Stimulated activated CD8-positive, alpha-beta memory T cell treated with anti-CD3 and anti-CD28 coated beads, Interleukin-15, amount 100 ng/mL, for 48 hours (primary cell): ENCODE results near the gene NAT8L.
"Not testable (repeated sequence)": the region's sequence is repeated elsewhere in the genome, so short reads cannot be mapped to it uniquely, and the experiment has no call there.

Experiments used
- DNase-seq, 2 donors: peaks; one replicate each; pipeline ENCODE4 v3.0.0-alpha.2; 2020; ENCODE audit warnings: low read depth in 2 of 2

NAT8L gene, protein sequence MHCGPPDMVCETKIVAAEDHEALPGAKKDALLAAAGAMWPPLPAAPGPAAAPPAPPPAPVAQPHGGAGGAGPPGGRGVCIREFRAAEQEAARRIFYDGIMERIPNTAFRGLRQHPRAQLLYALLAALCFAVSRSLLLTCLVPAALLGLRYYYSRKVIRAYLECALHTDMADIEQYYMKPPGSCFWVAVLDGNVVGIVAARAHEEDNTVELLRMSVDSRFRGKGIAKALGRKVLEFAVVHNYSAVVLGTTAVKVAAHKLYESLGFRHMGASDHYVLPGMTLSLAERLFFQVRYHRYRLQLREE

DNA sequence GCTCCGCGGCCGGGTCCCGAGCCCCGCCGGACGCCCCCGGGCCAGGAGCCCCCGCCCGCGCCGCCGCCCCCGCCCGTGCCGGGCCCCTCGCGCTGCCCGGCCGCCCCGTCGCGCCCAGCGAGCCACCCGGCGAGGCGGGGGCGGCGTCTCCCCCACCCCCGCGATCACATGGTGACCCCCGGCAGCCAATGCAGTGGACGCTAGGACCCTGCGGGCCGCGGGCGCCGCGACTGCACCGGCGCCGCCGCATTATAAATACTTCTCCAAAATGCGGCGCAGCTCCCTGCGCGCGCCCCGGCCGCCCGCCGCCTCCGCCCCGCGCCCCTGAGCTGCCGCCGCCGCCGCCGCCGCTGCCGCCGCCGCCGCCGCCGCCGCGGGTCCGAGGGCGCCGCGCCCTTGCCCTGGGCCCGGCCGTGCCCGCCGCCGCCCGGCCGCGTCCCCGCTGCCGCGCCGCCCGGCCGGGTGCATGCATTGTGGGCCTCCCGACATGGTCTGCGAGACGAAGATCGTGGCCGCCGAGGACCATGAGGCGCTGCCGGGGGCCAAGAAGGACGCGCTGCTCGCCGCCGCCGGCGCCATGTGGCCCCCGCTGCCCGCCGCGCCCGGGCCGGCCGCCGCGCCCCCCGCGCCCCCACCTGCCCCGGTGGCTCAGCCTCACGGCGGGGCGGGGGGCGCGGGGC, at the start of gene NAT8L:
Gene NAT8L (plus strand): TSS at position 282 of the 680 bp plus-strand sequence. CDS start 185 bp downstream, at position 467.
- no peak for DNase-seq

DNA sequence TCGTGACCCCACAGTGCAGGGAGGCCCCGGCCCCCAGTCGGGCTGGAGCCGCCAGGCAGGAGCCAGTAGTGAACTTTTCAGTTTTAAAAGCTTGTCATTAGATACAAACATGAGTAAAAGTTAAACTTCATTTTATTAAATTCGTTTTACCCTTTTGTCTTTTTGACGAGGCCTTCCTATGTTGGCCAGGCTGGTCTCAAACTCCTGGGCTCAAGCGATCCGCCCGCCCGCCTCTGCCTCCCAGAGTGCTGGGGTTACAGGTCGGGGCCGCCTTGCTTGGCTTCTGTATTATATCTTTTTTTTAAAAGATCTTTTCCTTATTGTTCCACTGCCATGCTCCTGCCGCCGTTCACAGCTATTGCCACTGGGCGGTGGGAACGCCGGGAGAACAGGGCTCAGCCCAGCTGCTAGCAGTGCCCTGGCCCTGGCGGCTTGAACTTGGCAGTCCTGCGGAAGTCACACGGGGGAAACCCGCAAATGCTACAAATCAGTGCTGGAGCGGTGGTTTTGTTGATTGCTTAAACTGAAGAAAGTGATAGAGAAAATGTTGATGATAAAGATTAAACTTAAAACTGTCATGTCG, 49.4 kb upstream of the NAT8L start:
- DNase-seq = peak; percentile 16 to 23

DNA sequence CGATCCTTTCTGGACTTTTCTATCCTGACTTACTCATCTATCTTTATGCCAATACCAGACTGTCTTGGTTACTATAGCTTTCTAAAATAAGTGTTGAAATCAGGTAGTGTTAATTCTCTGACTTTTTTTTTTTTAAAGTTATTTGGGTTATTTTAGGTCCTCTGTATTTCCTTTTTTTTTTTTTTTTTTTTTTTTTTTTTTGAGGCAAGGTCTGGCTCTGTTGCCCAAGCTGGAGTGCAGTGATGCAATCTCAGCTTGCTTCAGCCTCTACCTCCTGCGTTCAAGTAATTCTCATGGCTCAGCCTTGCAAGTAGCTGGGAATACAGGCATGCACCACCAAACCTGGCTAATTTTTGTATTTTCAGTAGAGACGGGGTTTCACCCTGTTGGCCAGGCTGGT, 47.5 kb upstream of the NAT8L start:
- DNase-seq = no peak

DNA sequence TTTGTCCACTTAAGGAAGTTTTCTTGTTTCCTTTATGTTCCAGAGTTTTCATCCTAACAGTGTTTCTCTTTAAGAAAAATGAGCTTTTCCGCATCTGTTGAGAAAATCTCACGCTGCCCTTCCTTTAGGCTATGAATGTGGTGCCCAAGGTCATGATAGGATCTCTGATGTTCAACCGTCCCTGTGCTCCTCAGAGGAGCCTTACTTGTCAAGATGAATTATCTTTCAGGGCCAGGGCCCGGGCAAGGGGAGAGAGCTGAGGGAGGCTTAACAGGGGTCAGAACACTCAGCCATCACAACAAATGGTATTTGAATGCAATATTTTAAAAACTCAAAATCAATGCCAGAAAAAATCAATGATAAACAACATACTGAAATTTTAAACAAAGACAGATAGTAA, 44.1 kb upstream of the NAT8L start:
- no peak for DNase-seq

DNA sequence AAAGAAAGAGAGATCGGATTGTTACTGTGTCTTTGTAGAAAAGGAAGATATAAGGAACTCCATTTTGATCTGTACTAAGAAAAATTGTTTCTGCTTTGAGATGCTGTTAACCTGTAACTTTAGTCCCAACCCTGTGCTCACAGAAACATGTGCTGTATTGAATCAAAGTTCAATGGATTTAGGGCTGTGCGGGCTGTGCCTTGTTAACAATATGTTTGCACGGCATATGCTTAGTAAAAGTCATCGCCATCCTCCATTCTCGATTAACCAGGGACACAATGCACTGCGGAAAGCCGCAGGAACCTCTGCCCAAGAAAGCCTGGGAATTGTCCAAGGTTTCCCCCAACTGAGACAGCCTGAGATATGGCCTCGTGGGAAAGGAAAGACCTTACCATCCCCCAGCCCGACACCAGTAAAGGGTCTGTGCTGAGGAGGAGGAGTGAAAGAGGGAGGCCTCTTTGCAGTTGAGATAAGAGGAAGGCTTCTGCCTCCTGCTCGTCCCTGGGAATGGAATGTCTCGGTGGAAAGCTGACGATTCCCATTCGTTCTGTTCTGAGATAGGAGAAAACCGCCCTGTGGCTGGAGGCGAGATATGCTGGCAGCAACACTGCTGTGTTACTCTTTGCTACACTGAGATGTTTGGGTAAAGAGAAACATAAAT, 37.6 kb upstream of the NAT8L start:
- DNase-seq = not testable (repeated sequence)

DNA sequence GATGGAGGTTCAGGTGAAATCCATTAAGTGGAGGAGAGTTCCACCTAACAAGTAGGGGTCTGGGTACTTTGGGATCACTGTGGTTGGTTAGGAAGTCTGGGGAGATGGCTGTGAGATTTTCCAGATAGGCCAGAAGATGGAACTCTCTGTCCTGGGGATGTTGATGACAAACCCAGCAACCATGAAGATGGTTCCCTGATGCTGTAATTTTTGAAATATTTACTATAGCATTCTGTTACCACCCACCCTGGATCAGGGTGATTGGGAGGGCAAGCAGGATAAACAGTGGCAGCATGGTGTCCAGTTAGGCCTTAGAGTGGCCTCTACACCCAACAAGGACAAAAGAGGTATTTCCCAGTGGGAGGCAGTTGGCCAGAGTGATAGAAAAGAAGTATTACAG, 34.4 kb upstream of the NAT8L start:
- no peak for DNase-seq

DNA sequence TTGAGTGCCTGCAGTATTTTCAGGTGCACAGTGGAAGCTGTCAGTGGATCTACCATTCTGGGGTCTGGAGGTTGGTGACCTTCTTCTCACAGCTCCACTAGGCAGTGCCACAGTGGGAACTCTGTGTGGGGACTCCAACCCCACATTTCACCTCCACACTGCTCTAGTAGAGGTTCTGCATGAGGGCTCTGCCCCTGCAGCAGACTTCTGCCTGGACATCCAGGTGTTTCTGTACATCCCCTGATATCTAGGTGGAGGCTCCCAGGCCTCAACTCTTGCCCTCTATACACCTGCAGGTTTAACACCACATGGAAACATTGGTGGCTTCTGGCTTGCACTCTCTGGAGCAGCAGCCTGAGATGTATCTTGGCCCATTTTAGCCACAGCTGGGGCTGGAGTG, 33.3 kb upstream of the NAT8L start:
- DNase-seq = no peak

DNA sequence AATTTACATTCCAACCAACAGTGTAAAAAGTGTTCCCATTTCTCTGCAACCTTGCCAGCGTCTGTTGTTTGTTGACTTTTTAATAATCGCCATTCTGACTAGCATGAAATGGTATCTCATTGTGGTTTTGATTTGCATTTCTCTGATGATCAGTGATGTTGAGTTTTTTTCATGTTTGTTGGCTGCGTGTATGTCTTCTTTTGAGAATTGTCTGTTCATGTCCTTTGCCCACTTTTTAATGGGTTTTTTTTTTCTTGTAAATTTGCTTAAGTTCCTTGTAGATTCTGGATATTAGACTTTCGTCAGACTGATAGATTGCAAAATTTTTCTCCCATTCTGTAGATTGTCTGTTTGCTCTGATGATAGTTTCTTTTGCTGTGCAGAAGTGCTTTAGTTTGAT, 32.0 kb upstream of the NAT8L start:
- not testable (repeated sequence) for DNase-seq

DNA sequence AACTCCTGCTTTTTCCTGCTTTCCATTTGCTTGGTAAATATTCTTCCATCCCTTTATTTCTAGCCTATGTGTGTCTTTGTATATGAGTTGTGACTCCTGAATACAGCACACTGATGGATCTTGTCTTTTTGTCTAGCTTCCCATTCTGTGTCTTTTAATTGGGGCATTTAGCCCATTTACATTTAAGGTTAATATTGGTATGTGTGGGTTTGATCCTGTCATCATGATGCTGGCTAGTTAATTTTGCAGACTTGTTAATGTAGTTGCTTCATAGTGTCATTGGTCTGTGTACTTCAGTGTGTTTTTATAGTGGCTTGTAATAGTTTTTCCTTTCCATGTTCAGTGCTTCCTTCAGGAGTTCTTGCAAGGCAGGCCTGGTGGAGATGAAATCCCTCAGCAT, 28.0 kb upstream of the NAT8L start:
- not testable (repeated sequence) for DNase-seq

DNA sequence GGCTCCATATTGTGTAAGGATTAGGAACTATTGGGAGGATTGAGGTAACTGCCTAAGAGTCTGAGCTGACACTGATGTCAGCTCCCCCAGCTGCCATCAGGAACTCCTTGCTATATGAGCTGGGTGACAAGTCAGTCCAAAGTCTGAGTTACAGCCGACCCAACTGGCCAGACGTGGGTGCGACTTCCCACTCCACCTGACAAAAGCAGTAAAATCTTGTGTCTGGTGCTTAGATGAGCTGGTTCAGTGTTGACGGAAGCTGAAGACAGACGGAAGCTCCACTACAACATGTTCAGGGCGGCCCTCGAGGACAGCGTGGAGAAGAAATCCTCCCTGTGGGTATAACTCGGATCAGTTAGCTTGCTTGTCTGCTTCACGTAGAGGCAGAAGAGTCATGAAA, 22.8 kb upstream of the NAT8L start:
- DNase-seq = no peak

DNA sequence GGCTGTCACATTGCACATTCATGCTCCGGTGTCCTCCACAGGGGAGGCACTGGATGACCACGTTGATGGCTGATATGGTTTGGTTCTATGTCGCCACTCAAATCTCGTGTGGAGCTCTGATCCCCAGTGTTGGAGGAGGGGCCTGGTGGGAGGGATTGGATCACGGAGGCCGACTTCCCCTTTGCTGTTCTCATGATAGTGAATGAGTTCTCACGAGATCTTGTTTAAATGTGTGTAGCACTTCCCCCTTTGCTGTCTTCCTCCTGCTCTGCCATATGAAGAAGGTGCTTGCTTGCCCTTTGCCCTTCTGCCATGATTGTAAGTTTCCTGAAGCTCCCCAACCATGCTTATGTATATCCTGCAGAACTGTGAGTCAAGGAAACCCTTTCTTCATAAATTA, 22.3 kb upstream of the NAT8L start:
- no peak for DNase-seq

DNA sequence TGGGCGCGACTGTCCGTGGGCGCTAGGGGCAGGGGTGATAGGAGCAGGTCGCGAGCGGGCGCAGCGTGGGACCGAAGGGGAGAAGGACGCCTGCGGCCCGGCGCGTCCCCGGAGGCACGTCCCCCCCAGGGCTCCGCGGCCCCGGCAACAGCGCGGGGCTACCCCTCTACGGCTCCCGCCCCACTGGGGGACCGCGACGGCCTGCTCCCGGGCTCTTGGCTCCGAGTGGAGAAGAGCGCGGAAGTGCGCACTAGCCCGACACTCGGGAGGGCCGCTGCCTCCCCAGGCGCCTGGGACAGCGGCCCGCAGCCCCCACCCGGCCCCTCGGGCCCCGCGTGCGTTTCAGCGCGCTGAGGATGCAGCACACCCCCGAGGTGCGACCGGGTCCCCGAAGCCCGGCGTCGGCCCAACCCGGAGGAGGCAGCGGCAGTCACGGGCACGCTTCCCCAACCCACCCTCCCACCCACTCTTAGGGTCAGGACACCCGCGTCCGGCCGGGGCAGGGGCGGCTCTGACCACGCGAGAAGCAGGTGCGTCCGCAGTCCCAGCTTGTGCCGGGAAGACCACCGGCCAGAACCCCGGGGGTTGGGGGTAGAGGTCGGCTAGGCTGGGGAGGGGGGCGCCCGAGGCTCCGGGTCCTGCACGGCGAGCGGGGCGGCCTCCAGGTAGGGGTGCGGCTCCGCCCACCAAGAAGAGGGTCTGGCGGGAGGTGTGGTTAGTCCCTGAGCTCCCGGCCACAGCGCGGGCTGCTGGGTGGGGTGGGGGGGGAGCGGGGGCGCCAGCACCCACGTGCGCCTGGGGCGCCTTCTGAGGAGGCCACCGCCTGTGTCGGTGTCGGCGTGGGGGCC, 18.5 kb upstream of the NAT8L start:
- DNase-seq = no peak

DNA sequence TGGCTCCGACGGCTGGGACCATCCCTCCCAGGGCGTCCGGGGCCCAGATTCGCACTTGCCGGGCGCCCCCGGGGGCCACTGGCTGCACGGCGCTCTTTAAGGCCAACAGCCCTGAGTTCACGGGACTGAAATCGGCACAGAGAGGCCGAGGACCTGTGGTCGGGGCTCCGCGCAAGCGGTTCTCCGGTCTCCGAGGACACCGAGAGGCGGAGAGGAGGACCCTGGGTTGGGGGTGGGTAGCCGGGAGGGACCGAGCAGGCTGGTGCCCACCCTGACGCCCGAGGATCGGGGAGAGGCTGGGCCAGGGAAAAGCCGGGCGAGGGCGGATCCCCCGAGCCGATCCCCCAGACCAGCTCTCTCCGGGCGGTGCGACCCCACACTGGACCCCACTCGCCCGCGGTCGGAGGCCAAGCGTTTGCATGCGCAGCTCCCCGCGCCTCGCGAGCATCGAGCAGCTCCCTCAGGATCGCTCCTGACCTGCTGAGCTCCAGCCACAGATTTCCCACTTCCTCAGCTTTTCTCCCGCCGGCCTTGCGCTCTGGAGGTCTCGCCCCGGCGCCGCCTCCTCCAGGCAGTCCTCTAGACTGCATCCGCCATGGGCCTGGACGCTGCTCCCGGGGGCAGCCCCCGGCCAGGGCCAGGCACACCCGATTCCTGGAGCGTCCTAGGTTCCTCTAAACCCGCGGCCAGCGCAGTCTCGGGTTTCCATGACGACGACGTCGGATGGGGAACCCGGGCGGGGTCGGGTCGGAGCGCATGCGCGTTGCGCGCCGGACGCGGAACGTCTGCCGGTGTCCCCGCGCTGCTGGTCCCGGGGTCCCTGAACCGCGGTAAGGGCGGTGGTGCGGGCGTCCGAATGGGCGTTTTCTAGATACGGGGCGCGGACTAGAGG, 17.6 kb upstream of the NAT8L start:
- DNase-seq = peak; percentile 79 to 83

DNA sequence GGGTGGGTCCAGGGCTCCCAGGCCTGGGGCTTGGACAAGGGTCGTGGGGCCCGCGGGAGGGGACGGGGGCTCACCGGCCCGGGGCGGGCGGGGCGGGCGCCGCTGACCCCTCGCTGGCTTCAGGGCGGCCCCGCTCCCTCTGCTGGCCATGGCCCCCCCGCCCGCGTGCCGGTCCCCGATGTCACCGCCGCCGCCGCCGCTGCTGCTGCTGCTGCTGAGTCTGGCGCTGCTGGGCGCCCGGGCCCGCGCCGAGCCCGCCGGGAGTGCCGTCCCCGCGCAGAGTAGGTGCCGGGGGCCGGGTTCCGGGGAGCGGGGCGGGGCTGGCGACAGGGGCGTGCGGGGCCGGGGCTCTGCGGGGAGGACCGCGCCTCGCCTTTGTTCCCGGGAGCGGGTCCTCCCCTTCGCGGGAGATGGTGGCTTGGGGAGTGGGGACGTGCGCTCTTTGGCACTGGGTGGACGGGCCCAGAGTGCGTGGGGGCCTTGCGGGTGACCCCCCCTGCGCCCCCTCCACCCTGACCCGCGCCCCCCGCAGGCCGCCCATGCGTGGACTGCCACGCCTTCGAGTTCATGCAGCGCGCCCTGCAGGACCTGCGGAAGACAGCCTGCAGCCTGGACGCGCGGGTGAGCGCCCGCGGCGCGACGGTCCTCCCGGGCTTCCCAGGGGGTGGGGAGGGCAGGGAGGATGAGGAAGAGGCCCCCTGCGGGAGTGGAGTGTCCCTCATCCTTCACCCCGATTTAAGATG, 16.8 kb upstream of the NAT8L start:
- DNase-seq = no peak

DNA sequence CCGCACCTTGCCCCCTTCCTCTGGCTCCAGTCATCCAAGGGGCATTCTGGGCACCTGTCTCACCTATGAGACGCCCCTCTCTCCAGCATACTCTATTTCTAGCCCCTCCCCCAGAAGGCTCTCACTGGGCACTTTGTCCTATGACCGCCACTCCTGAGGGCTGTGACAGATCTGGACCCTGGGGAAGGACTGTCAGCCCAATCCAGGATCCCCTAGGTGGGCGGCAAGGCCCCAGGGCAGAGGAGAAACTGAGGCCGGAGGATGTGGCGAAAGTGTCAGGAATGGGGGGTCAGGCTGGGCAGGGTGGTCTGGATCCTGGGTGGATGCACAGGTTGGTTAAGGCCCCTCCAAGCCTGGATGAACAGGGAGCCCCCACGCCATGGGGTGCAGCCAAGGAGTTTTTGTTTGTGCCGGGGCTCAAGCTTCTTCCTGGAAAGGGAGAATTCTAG, 16.2 kb upstream of the NAT8L start:
- DNase-seq = no peak

DNA sequence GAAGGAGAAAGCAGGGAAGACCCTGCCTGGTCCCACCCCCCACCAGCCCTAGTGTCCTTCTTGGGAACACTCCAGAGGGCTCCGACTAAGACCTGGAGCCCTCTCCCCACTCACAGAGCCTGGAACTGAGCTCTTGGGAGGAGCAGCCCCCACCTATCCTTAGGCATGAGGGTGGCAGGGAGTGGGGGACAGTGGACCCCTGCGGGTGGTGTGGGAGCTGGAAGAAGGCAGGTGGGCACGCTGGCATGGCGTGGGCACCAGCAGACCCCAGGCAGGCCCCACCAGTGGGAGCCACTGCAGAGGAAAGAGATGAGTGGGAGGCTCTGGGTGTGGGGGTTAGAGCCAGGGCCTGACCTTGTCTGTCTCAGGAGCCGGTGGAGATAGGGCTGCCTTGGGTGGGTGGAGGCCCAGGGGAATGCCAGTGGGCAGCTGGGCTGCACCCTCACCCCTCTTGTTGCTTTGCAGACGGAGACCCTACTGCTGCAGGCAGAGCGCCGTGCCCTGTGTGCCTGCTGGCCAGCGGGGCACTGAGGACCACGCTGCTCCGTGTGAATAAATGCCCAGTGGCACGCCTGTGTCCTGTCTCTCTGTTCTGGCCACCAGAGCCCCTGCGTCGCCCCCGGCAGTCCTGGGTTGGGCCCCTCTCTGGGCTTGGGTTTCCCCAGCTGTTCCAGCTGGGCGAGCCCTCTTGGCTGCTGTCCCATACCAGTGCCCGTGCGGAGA, 15.6 kb upstream of the NAT8L start:
- DNase-seq = no peak

DNA sequence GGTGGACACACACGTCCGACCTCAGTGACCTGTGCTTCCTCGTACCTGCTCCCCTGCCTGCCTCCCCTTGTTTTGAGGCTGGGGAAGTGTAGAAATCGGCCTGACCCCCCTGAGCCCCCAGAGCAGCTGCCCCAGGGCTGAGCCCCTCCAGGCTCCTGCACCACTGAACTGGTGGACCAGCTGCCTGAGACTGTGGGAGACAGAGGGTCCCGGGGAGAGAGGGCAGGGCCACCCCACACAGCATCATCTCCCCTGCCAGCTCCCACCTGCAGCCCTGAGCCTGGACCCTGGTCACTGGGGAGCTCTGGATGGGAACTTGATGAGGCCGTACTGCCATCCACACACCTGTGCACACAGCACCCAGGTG, 15.0 kb upstream of the NAT8L start:
- no peak for DNase-seq

DNA sequence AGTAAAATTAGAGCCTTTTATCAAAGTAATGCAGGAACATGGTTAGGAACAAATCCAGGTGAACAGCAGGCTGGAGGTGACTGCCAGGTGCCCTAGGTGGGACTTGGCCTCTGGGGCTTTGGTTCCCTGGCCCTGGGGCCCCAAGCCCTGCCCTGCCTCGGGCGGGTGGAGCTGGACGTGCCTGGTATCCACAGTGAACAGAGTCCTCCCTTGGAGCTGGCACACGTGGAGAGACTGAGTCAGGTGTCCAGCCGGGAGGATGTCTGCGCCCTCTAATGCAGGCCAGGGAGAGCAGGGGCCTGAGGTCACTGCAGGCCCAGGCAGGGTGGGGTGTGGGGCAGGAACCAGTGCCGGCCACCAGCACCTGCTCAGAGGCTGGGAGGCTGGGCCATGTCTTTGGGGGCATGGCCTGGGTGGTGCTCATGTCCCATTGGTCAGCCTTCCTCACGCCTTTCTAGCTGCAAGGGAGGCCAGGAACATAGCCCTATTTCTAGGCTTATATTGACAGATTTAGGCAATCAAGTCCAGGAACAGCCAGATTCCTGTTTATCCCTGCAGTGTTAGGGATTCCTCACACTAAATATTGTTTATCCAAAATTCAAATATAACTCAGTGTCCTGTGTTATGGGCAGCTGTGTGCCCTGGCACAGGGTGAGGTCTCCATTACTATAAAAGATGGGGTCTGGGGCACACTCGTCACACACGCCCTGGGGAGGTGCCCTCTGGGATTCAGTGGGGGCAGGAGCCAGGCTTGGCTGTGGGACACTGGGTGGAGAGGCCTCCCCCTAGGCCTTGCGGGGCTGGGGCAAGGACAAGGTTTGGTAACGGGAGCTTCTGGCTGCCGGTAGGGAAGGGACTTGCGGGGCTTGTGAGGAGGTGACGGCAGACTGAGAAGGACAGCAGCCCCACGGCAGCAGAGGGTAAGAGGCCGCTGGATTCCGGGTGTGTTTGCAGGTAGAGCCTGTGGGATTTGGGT, 14.3 kb upstream of the NAT8L start:
- DNase-seq = no peak
